BLaER1 treated with 17β-estradiol and CSF1 and Interleukin-3, amounts not matched to agents 10 nM and 100 nM (cell line): ENCODE results near the gene DTNBP1.

Source experiments
- H3K27ac ChIP-seq, 11 experiments: shearing (Covaris generic); formaldehyde crosslinking; 2 replicates each; pipeline ENCODE4 v1.8.1; 2022
- H3K27me3 ChIP-seq, 11 experiments: shearing (Covaris generic); formaldehyde crosslinking; 2 replicates each; pipeline ENCODE4 v1.8.1; 2022
- H3K36me3 ChIP-seq, 11 experiments: shearing (Covaris generic); formaldehyde crosslinking; 2 replicates each; pipeline ENCODE4 v1.8.1; 2022
- H3K4me1 ChIP-seq, 10 experiments: shearing (Covaris generic); formaldehyde crosslinking; 2 replicates each; pipeline ENCODE4 v1.8.1; 2022
- H3K4me2 ChIP-seq, 11 experiments: shearing (Covaris generic); formaldehyde crosslinking; 2 replicates each; pipeline ENCODE4 v1.8.1; 2022
- H3K4me3 ChIP-seq, 10 experiments: shearing (Covaris generic); formaldehyde crosslinking; 2 replicates each; pipeline ENCODE4 v1.8.1; 2022
- H3K9ac ChIP-seq, 11 experiments: shearing (Covaris generic); formaldehyde crosslinking; 2 replicates each; pipeline ENCODE4 v1.8.1; 2022
- H3K9me3 ChIP-seq, 11 experiments: shearing (Covaris generic); formaldehyde crosslinking; replicated peaks in 1 of 11; 2 replicates each; pipeline ENCODE4 v1.8.1; 2022
- H4K20me1 ChIP-seq, 11 experiments: shearing (Covaris generic); formaldehyde crosslinking; 2 replicates each; pipeline ENCODE4 v1.8.1; 2022
- Cebpa-rat ChIP-seq, 11 experiments: shearing (Covaris generic); IDR thresholded peaks; 2 replicates each; pipeline ENCODE4 v1.8.1; 2022

Gene DTNBP1, protein sequence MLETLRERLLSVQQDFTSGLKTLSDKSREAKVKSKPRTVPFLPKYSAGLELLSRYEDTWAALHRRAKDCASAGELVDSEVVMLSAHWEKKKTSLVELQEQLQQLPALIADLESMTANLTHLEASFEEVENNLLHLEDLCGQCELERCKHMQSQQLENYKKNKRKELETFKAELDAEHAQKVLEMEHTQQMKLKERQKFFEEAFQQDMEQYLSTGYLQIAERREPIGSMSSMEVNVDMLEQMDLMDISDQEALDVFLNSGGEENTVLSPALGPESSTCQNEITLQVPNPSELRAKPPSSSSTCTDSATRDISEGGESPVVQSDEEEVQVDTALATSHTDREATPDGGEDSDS

DNA sequence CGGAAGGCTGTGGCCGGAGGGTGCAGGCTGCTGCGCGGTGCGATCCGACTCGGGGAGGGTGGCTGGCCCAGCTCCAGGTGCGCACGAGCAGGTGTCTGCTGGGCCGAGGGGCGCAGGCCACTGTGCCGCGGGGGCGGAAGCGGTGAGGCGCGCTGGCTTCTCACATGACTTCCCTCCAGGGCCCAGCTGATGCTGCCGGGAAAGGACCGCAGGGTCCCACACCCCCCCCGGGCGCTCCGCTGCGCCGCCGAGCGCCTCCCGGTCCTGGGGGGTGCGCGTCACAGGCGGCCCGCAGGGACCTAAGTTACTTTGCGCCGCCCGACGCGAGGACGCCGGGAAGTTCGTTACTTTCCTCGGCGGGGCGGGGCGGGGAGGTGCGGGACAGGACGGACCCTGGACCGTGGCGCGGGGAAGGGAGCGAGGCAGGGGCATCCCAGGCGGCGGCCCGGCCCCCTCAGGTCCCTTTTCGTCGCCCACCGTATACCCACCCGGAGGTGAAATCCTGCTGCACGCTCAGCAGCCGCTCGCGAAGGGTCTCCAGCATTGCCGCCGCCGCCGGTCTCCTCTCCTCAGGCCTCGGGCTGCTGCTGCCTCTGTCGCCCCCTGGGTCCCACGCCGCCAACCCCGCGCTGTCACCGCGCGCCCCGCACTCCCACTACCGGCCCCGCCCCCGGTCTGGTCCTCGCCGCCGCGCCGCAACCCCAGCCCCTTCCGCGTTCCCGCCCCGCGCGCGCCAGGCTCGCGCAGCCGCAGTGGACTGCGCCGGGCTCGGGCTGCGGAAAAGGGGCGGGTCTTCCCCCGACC lies at the start of gene DTNBP1:
Gene DTNBP1 (minus strand): TSS at position 703 of the 804 bp plus-strand sequence. CDS start 159 bp downstream, at position 544.
- no peak for TF ChIP-seq Cebpa-rat (IDR thresholded peaks at IDR 0.05)
- peaks cover 0 to 35% (median 11%) of the 10 kb centered on the region in 11 experiments; a peak in 10 of 22 replicates for H4K20me1 ChIP-seq
- no peaks in the 10 kb centered on the region; a peak in 1 of 22 replicates for H3K9me3 ChIP-seq
- peak within 1 kb of the TSS; percentile 64 to 90 (median 86) for H3K27ac ChIP-seq
- H3K27me3 ChIP-seq: no peaks in the 10 kb centered on the region
- H3K4me3 ChIP-seq: peak within 1 kb of the TSS; percentile 67 to 95 (median 83)
- peak within 1 kb of the TSS; percentile 79 to 92 (median 86) for H3K9ac ChIP-seq
- H3K36me3 ChIP-seq: peaks cover 0 to 17% (median 8%) of the 10 kb centered on the region in 11 experiments; a peak in 8 of 22 replicates
- H3K4me1 ChIP-seq: peaks cover 40 to 51% (median 49%) of the 10 kb centered on the region in 10 experiments
- peak within 1 kb of the TSS; percentile 87 to 98 (median 96) for H3K4me2 ChIP-seq

DNA sequence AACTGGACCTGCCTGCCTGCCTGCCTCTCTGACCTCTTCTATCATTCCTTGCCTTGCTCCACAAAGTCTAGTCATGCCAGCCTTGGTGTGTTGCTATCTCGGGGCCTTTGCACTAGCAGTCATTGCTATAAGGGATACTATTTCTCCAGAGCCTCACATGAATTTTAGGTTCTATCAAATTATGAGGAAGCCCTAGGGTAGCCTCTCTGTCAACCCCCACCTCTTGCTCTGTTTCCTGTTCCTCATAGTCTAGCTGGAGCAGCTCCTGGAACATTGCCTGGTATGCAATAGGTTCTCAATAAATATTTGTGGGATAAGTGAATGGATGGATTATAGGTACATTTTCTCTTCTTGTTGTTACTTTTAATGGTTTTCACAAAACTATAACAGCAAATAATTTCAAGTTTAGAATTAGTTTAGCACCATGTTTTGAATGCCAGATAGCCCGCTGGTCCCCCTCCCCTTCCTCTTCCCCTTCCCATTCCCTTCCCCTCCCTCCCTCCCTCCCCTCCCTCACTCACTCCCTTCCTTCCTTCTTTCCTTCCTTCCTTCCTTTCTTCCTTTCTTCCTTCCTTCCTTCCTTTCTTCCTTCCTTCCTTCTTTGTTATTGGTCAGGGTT lies 46.9 kb upstream of the DTNBP1 start:
- no peak overlapping the region for H3K4me2 ChIP-seq
- H3K27me3 ChIP-seq: no peaks in the 10 kb centered on the region
- no peaks in the 10 kb centered on the region for H3K36me3 ChIP-seq
- H3K4me3 ChIP-seq: no peak overlapping the region
- H3K27ac ChIP-seq: no peak overlapping the region
- no peak for TF ChIP-seq Cebpa-rat (IDR thresholded peaks at IDR 0.05)
- no peaks in the 10 kb centered on the region for H4K20me1 ChIP-seq
- H3K9me3 ChIP-seq: peaks cover 0 to 13% (median 2%) of the 10 kb centered on the region in 11 experiments; a peak in 13 of 22 replicates
- 0 out of 20 replicates have a peak, but pooled peaks cover 0 to 4% (median 0%) of the 10 kb centered on the region in 10 experiments for H3K4me1 ChIP-seq
- no peak overlapping the region for H3K9ac ChIP-seq

DNA sequence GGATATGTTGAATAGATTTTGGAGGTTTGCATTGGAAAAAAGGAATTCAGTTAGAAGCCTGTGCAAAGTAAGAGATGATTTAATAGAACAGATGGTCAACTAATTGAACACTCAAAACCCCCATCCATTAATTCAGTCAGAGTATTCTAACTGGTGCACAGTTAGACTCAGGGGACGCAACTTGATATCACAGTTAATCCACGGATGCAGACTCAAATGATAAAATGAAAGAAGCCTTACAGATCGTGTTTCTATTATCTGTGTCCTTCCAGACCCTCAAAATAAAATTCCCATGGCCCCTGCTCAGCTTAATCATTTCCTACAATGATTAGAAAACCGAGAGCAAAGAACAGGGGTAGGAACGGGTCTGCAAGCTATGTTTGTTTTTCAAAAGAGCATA lies 45.4 kb upstream of the DTNBP1 start:
- H3K4me2 ChIP-seq: no peak overlapping the region
- 0 out of 22 replicates have a peak, but pooled peaks cover 0 to 1% (median 0%) of the 10 kb centered on the region in 11 experiments for H3K36me3 ChIP-seq
- no peaks in the 10 kb centered on the region for H3K27me3 ChIP-seq
- 0 out of 20 replicates have a peak, but pooled peaks cover 0 to 4% (median 0%) of the 10 kb centered on the region in 10 experiments for H3K4me1 ChIP-seq
- no peak overlapping the region for H3K27ac ChIP-seq
- H3K9me3 ChIP-seq: peaks cover 15 to 21% (median 17%) of the 10 kb centered on the region in 11 experiments
- TF ChIP-seq Cebpa-rat (IDR thresholded peaks at IDR 0.05): no peak
- no peak overlapping the region for H3K9ac ChIP-seq
- H4K20me1 ChIP-seq: no peaks in the 10 kb centered on the region
- no peak overlapping the region for H3K4me3 ChIP-seq

DNA sequence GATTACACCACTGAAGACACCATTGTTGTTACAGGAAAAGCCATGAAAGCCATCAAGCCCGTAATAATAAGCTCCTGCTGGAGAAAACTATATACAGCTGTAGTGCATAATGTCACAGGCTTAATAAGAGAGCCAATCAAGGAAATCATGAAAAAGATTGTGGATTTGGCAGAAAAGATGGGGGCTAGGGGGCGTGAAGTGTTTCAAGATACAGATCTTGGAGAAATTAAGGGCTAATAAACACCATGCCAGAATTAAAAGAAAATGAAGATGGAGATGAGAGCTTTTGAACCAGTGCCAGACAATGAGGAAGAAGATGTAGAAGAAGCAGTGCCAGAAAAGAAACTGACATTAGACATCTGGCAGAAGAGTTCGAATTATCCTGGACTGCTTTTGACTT lies 43.2 kb upstream of the DTNBP1 start:
- no peak overlapping the region for H3K4me3 ChIP-seq
- H3K9me3 ChIP-seq: peaks cover 23 to 32% (median 27%) of the 10 kb centered on the region in 11 experiments
- TF ChIP-seq Cebpa-rat (IDR thresholded peaks at IDR 0.05): no peak
- H3K4me2 ChIP-seq: no peak overlapping the region
- no peak overlapping the region for H3K9ac ChIP-seq
- H3K27ac ChIP-seq: no peak overlapping the region
- H3K27me3 ChIP-seq: no peaks in the 10 kb centered on the region
- H4K20me1 ChIP-seq: no peaks in the 10 kb centered on the region
- 0 out of 20 replicates have a peak, but pooled peaks cover 0 to 4% (median 0%) of the 10 kb centered on the region in 10 experiments for H3K4me1 ChIP-seq
- 0 out of 22 replicates have a peak, but pooled peaks cover 0 to 3% (median 0%) of the 10 kb centered on the region in 11 experiments for H3K36me3 ChIP-seq

DNA sequence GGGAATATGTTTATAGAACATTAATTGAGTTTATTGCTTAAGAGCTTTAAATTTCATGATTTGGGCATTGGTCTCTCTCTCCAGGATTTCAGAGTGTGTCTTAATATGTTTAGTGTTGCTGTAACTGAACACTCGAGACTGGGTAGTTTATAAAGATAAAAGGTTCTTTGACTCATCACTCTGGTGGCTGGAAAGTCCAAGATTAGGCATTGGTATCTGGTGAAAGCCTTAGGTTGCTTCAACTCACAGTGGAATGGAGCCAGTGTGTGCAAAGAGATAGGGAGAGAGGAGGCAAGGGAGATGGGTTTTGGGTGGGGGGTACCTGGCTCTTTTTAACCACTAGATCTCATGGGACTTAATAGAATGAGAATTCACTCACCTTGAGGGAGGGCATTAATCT lies 35.6 kb upstream of the DTNBP1 start:
- no peak overlapping the region for H3K4me3 ChIP-seq
- no peak overlapping the region for H3K27ac ChIP-seq
- no peaks in the 10 kb centered on the region for H4K20me1 ChIP-seq
- 0 out of 22 replicates have a peak, but pooled peaks cover 0 to 3% (median 0%) of the 10 kb centered on the region in 11 experiments for H3K36me3 ChIP-seq
- H3K27me3 ChIP-seq: no peaks in the 10 kb centered on the region
- peaks cover 9 to 15% (median 11%) of the 10 kb centered on the region in 11 experiments for H3K9me3 ChIP-seq
- no peak overlapping the region for H3K9ac ChIP-seq
- no peaks in the 10 kb centered on the region for H3K4me1 ChIP-seq
- no peak for TF ChIP-seq Cebpa-rat (IDR thresholded peaks at IDR 0.05)
- no peak overlapping the region for H3K4me2 ChIP-seq

DNA sequence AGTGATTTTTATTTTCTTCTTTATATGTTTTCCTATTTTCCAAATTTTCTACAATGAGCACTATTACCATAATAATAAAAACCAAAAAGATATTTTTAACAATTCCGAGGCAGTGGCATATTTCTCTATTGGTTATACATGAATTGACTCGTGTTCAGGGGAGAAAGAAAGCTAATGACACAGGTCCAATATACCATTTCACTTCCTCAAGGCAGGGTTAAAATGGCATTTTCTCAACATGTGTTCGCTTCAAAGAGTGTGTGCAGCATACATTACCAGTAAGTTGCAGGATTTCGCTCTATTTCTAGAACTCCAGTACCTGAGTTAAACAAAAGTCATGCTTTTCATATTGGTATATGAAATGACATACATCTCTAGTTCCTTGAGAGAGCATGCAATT lies 35.1 kb upstream of the DTNBP1 start:
- Histone ChIP-seq H3K4me2 (no peak overlapping the region), H3K4me1 (no peaks in the 10 kb centered on the region), H3K4me3 (no peak overlapping the region), H3K27me3 (no peaks in the 10 kb centered on the region), H3K27ac (no peak overlapping the region), H4K20me1 (no peaks in the 10 kb centered on the region), H3K9me3 (peaks cover 3 to 10% (median 5%) of the 10 kb centered on the region in 11 experiments; a peak in 13 of 22 replicates), H3K9ac (no peak overlapping the region), H3K36me3 (no peaks in the 10 kb centered on the region)
- no peak for TF ChIP-seq Cebpa-rat (IDR thresholded peaks at IDR 0.05)

DNA sequence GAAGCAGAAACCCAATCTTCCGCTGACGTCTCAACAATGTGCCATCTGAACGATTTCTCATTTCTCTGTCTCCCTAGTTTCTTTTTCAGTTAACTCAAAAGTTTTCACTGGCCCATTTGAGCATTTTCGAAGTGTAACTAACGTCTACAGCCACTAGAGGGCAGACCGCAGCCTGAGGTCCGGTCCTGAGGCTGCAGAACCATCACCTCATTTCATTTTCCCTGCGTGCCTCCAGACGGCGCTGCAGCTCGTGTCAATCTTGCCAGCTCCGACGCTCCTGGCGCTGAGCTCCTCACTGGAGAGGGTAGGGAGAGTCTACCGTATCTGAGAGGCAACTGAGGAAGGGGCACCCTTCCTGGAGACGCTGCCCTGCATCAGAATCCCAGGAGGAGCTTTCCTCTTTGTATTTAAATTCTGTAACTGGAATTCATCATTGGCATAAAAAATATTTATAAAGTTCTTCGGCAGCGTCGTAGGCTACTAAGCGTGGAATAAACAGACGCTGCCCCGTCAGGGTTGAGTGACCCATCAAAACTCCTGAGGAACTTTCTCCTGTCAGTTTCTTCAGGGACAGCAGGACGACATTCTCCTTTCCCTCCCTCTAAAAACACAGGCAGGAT lies 28.5 kb upstream of the DTNBP1 start:
- Histone ChIP-seq H3K4me1 (peaks cover 19 to 28% (median 24%) of the 10 kb centered on the region in 10 experiments), H3K27ac (peak overlapping the region; percentile 4 to 55 (median 51); a peak in 18 of 22 replicates), H3K27me3 (no peaks in the 10 kb centered on the region), H3K9me3 (peaks cover 0 to 6% (median 0%) of the 10 kb centered on the region in 11 experiments; a peak in 2 of 22 replicates), H3K4me3 (peak overlapping the region; percentile 53 to 69 (median 57)), H3K36me3 (no peaks in the 10 kb centered on the region), H4K20me1 (no peaks in the 10 kb centered on the region), H3K9ac (peak overlapping the region; percentile 29 to 76 (median 68); a peak in 21 of 22 replicates), H3K4me2 (peak overlapping the region; percentile 68 to 94 (median 86))
- TF ChIP-seq Cebpa-rat (IDR thresholded peaks at IDR 0.05): no peak

DNA sequence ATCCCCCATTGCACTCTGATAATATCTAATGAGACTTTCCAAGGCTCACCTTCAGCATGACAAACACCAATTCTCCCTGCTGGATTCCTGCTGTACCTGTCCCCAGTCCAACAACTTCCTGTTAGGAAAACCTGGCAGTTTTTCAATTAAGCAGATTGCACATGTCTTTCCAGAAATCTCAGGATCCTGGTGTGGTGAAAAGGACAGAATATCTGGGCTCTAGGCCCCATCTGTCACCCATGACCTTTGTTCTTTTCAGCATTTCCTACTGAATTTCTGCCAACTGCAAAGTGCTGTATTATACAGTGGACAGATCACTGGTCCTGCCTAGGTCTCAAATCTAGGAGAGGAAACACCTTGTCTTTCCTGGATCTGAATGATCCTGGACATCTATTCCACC lies 27.7 kb upstream of the DTNBP1 start:
- H4K20me1 ChIP-seq: no peaks in the 10 kb centered on the region
- peak overlapping the region; percentile 2 to 55 (median 23); a peak in 14 of 22 replicates for H3K27ac ChIP-seq
- H3K27me3 ChIP-seq: no peaks in the 10 kb centered on the region
- no peaks in the 10 kb centered on the region for H3K36me3 ChIP-seq
- peak overlapping the region in 8 of 11 experiments; percentile 2 to 69 (median 52); a peak in 11 of 22 replicates for H3K9ac ChIP-seq
- peak overlapping the region; percentile 34 to 89 (median 60); a peak in 21 of 22 replicates for H3K4me2 ChIP-seq
- peaks cover 19 to 29% (median 25%) of the 10 kb centered on the region in 10 experiments for H3K4me1 ChIP-seq
- no peak for TF ChIP-seq Cebpa-rat (IDR thresholded peaks at IDR 0.05)
- no peak overlapping the region for H3K4me3 ChIP-seq
- H3K9me3 ChIP-seq: peaks cover 0 to 6% (median 0%) of the 10 kb centered on the region in 11 experiments; a peak in 2 of 22 replicates
